Nephron (organoid): ENCODE data around the gene KCNQ5.
A peak's percentile ranks its signal among the peaks of the same experiment; 100 is the strongest.

Experiments
- H3K27ac Mint-ChIP-seq, 3 experiments: 2 replicates each; pipeline ENCODE4 v1.8.0; 2020; ENCODE audit warnings: mixed read lengths in 3 of 3, mild to moderate bottlenecking in 2 of 3, moderate library complexity in 1 of 3
- H3K27me3 Mint-ChIP-seq: 2 replicates; pipeline ENCODE4 v1.8.0; 2021; ENCODE audit warnings: low read depth, mild to moderate bottlenecking, moderate library complexity, mixed read lengths
- H3K36me3 Mint-ChIP-seq: 2 replicates; pipeline ENCODE4 v1.8.0; 2020; ENCODE audit warnings: low read depth, mixed read lengths
- H3K4me1 Mint-ChIP-seq: 2 replicates; pipeline ENCODE4 v1.8.0; 2020; ENCODE audit warnings: mixed read lengths
- H3K4me3 Mint-ChIP-seq, 3 experiments: 2 replicates each; pipeline ENCODE4 v1.8.0; 2020; ENCODE audit warnings: mild to moderate bottlenecking in 3 of 3, mixed read lengths in 3 of 3, moderate library complexity in 2 of 3
- H3K9me3 Mint-ChIP-seq: 2 replicates; pipeline ENCODE4 v1.8.0; 2020; ENCODE audit warnings: mixed read lengths
- CTCF ChIP-seq, 3 experiments: fragments of 200-600 bp; sonication (generic); IDR thresholded peaks; one replicate each; pipeline ENCODE4 v1.5.0; 2021; ENCODE audit warnings: antibody characterized with exemption in 3 of 3; ENCODE audit not compliant: unreplicated experiment in 3 of 3

KCNQ5 gene

DNA sequence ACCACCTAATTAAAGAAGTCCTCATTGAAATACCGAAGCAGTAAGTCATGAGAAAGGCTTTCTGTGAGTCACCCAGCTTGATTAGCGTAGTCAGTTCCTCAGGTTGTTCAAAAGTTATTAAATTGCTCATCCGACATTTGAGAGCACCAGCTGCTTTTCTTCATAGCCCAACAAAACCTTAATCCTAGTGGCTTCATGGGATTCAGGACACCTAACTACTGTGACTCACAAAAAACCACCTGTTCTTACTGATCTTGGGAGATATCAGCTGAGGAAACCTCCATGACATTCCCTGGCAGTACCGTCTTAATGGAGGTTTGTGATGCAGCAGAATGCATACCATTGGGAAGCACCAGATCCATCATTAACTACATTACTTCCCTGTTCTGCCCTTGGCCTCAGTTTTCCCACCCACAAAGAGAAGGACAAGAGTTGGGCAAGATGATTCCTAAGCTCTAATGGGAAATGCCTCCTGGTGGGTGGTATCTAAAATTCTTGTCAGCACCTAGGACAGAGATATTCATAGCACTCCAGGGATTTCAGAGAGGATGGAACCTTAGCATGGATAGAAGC is 499.6 kb downstream of the KCNQ5 start:
- no peak for TF ChIP-seq CTCF (IDR thresholded peaks at IDR 0.05; ENCODE audit: unreplicated experiment in 3 of 3)
- Mint-ChIP-seq H3K4me1 (no peaks in the 10 kb centered on the region), H3K4me3 (no peak overlapping the region), H3K27ac (no peak overlapping the region), H3K9me3 (no peaks in the 10 kb centered on the region), H3K27me3 (no peaks in the 10 kb centered on the region), H3K36me3 (no peaks in the 10 kb centered on the region)

DNA sequence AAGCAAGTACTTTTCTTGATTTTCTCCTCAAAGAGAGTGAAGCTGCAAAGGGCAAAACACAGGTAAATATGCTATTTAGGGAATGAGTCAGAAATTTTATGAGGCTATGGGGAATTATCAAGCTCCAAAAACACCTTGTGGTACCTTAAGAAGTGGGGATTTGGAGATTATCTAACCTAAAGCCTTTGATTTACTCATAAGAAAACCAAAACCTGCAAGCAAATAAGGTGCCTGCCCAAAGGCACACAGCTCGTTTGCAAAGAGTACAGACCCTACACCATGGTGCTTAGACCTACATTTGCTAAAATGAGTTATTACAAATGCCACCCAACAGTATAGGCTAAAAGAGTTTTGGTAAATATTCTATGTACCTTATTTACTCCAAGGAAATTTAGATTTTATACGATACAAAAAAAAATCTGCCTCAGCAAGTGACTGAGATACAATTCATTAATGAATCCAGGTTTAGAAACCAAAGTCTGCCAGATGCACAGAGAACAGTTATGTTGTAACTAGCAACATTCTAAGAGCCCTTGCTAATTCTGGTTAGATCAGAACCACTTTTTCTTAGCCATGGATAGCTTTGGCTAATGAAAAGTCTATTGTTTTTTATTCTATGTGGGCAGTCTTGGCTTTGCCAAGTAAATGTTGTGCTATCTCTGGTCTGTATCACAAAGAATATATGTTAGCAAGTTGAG is 501.9 kb downstream of the KCNQ5 start:
- peaks cover 4% of the 10 kb centered on the region for H3K27me3 Mint-ChIP-seq
- H3K36me3 Mint-ChIP-seq: no peaks in the 10 kb centered on the region
- no peak overlapping the region for H3K27ac Mint-ChIP-seq
- TF ChIP-seq CTCF (IDR thresholded peaks at IDR 0.05; ENCODE audit: unreplicated experiment in 3 of 3): no peak
- H3K4me1 Mint-ChIP-seq: no peaks in the 10 kb centered on the region
- no peaks in the 10 kb centered on the region for H3K9me3 Mint-ChIP-seq
- no peak overlapping the region for H3K4me3 Mint-ChIP-seq

- Mint-ChIP-seq H3K4me1 (no peaks in the 10 kb centered on the region), H3K4me3 (no peak overlapping the region), H3K9me3 (no peaks in the 10 kb centered on the region), H3K27ac (no peak overlapping the region), H3K27me3 (peaks cover 16% of the 10 kb centered on the region), H3K36me3 (no peaks in the 10 kb centered on the region)
- peak; percentile 96 to 98 (median 97) for TF ChIP-seq CTCF (IDR thresholded peaks at IDR 0.05; ENCODE audit: unreplicated experiment in 3 of 3)
Measured at GRCh38 chr6:73129653-73130443, 508.0 kb downstream of the KCNQ5 start.

DNA sequence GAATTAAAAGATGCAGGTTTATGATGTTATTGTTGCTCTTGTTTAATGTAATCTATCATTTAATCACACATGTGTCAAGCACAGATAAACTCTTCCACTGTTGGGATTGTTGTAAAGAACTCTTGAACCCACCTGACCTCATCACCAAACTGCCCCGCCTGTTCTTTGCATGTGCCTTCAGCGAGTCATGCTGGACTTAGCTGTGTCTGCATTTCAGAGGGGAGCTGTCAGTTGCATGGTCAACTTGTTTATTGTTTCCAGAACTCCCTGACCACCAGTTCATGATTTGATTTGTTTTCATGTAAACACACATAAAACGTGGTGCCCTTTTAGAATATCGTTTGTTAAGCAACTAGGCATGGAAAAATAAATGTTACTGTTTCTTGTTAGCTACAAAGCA is 509.8 kb downstream of the KCNQ5 start:
- no peak for TF ChIP-seq CTCF (IDR thresholded peaks at IDR 0.05; ENCODE audit: unreplicated experiment in 3 of 3)
- Mint-ChIP-seq H3K27me3 (peaks cover 16% of the 10 kb centered on the region), H3K4me3 (no peak overlapping the region), H3K9me3 (no peaks in the 10 kb centered on the region), H3K27ac (no peak overlapping the region), H3K4me1 (no peaks in the 10 kb centered on the region), H3K36me3 (no peaks in the 10 kb centered on the region)

DNA sequence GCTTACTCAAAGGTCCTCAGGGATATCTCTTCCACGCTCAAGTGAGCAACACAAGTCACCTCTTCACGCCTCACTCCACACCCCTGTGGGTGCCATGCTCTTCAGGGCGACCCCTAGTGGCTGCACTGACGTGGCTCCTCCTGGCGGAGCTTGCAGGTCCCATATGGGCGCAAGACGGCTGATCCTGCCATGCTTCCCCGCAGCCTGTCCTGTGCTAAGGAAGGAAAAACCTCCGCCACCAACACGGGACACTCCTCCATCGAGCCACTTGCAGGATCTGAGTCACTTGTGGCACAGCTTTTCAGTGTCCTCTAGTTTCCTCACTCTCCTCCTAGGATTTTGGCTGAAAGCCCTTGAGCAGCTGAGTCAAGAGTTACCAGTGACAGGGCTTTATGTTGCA is 512.7 kb downstream of the KCNQ5 start:
- no peak overlapping the region for H3K27ac Mint-ChIP-seq
- TF ChIP-seq CTCF (IDR thresholded peaks at IDR 0.05; ENCODE audit: unreplicated experiment in 3 of 3): peak in 2 of 3 experiments; percentile 11 to 31
- H3K36me3 Mint-ChIP-seq: no peaks in the 10 kb centered on the region
- H3K4me3 Mint-ChIP-seq: no peak overlapping the region
- H3K27me3 Mint-ChIP-seq: peaks cover 5% of the 10 kb centered on the region
- no peaks in the 10 kb centered on the region for H3K4me1 Mint-ChIP-seq
- H3K9me3 Mint-ChIP-seq: no peaks in the 10 kb centered on the region
